ENCODE results near the gene TRMT6. TPM values are rescaled to one million over a fixed set of nuclear protein-coding genes. Genes with fewer than 3 reads are reported as not detected.

The TRMT6 gene
- polyA plus RNA-seq, 1 of the 3 experiments (the other 2 are of a cell fraction): 16.1 TPM

- TF ChIP-seq RCOR1 (IDR thresholded peaks at IDR 0.05; ENCODE audit: low read length) (no peak), ELF1 (IDR thresholded peaks at IDR 0.05) (no peak), MXI1 (IDR thresholded peaks at IDR 0.05; ENCODE audit: low read depth, low read length) (no peak)
Measured at GRCh38 chr20:5947276-5947675, 3.1 kb downstream of the TRMT6 start (continued).

GRCh38 chr20:5945963-5946362 is 4.4 kb downstream of the TRMT6 start:
- Histone ChIP-seq H3K27me3 (ENCODE audit: insufficient read depth) (no peaks in the 10 kb centered on the region), H3F3A (replicated peaks; ENCODE audit: insufficient read depth) (peaks cover 13% of the 10 kb centered on the region), H3K79me2 (ENCODE audit: insufficient read depth) (peaks cover 43% of the 10 kb centered on the region), H2AFZ (ENCODE audit: low read depth) (no peak overlapping the region), H3K4me2 (peak overlapping the region; percentile 26; the same call in 1 of the 2 replicates), H3K4me1 (ENCODE audit: control insufficient read depth in 1 of 2, insufficient read depth in 2 of 2, low read depth in 1 of 2, low read length in 1 of 2) (peaks cover 0 to 5% of the 10 kb centered on the region in 2 experiments; a peak in 1 of 4 replicates), H3K4me3 (ENCODE audit: low read depth in 2 of 2, low read length in 1 of 2) (no peak overlapping the region), H3K9me2 (no peaks in the 10 kb centered on the region), H3K9ac (no peak overlapping the region), H3K27ac (ENCODE audit: low read depth in 2 of 2, low read length in 1 of 2) (no peak overlapping the region; a peak in 2 of 4 replicates), H4K20me1 (ENCODE audit: insufficient read depth) (no peaks in the 10 kb centered on the region), H3K9me3 (no peaks in the 10 kb centered on the region), H3K36me3 (replicated peaks in 1 of 2; ENCODE audit: control insufficient read depth in 1 of 2, insufficient read depth in 2 of 2, low read length in 1 of 2) (peaks cover 60 to 71% of the 10 kb centered on the region in 2 experiments)
- 63% methylated on average over 3 of the region's 3 CpGs for WGBS (ENCODE audit: low lambda C conversion rate)
- ChIA-PET CTCF (no interaction called here), POLR2A (no interaction called here)
- DNase-seq: no peak
- TF ChIP-seq PBX3 (IDR thresholded peaks at IDR 0.05) (no peak), FOSL2 (IDR thresholded peaks at IDR 0.05; ENCODE audit: borderline replicate concordance, low read depth) (peak; percentile 60; the same call in 1 of the 2 replicates), GABPA (IDR thresholded peaks at IDR 0.05; ENCODE audit: low read depth) (no peak), CTCF (IDR thresholded peaks at IDR 0.05) (no peak), SIN3A (IDR thresholded peaks at IDR 0.05; ENCODE audit: borderline replicate concordance, low read depth, low read length) (no peak), YY1 (IDR thresholded peaks at IDR 0.05; ENCODE audit: low read depth) (no peak), JUND (IDR thresholded peaks at IDR 0.05) (peak; percentile 49; the same call in 1 of the 2 replicates), TAF1 (IDR thresholded peaks at IDR 0.05; ENCODE audit: borderline replicate concordance, low read depth, low read length) (no peak), SMC3 (IDR thresholded peaks at IDR 0.05; ENCODE audit: low read depth, low read length) (no peak), EZH2phosphoT487 (IDR thresholded peaks at IDR 0.05; ENCODE audit: borderline replicate concordance, low read depth) (no peak), GATA2 (CRISPR knock-in tag; IDR thresholded peaks at IDR 0.05) (no peak), USF1 (IDR thresholded peaks at IDR 0.05; ENCODE audit: borderline replicate concordance, low read depth) (no peak), POLR2AphosphoS5 (IDR thresholded peaks at IDR 0.05; ENCODE audit: low read depth, low read length) (peak; percentile 24; the same call in 1 of the 2 replicates), TCF12 (IDR thresholded peaks at IDR 0.05) (peak; percentile 72), RFX5 (IDR thresholded peaks at IDR 0.05; ENCODE audit: low read length) (no peak), CHD2 (IDR thresholded peaks at IDR 0.05; ENCODE audit: low read length, partially characterized antibody) (no peak), ELF1 (IDR thresholded peaks at IDR 0.05) (no peak), MEF2A (IDR thresholded peaks at IDR 0.05; ENCODE audit: borderline replicate concordance, low read depth) (no peak), REST (IDR thresholded peaks at IDR 0.05; ENCODE audit: low read depth, low read length) (no peak), USF2 (IDR thresholded peaks at IDR 0.05; ENCODE audit: borderline replicate concordance, low read depth, low read length) (no peak), FOXJ3 (CRISPR knock-in tag; IDR thresholded peaks at IDR 0.05) (no peak)
